K562 (cell line): ENCODE measurements around the gene RBAK. TPM values are rescaled to one million over a fixed set of nuclear protein-coding genes. Genes with fewer than 3 reads are reported as not detected.

Experiments used
- CEBPG ChIP-seq, 3 experiments: fragments of 200-800 bp in 1 of 3; sonication (Bioruptor generic) in 1 of 3; sonication (generic) in 1 of 3; formaldehyde crosslinking in 1 of 3; IDR thresholded peaks in 2 of 3; conservative IDR thresholded peaks in 1 of 3; 2 replicates each; pipeline versions ENCODE4 v1.6.1 to v1.8.0; 2016 to 2022; ENCODE audit warnings: missing compliant biosample characterization in 2 of 3, missing genetic modification characterization in 2 of 3, mild to moderate bottlenecking in 1 of 3, missing genetic modification reagents in 1 of 3
- CSDE1 ChIP-seq, 2 experiments: fragments of 450-650 bp; IDR thresholded peaks; 2 replicates each; pipeline ENCODE4 v1.6.1; 2016; ENCODE audit warnings: mild to moderate bottlenecking in 1 of 2
- EHMT2 ChIP-seq: fragments of 450-650 bp; IDR thresholded peaks from 2 replicates; pipeline ENCODE4 v1.6.1; 2018; ENCODE audit warnings: antibody characterized with exemption
- ELF1 ChIP-seq: fragments of 200-800 bp; sonication (Bioruptor generic); IDR thresholded peaks from 2 replicates; pipeline ENCODE4 v1.6.1; 2016; ENCODE audit warnings: missing genetic modification characterization, missing compliant biosample characterization
- GMEB1 ChIP-seq: fragments of 250-450 bp; sonication (Bioruptor Pico); IDR thresholded peaks from 2 replicates; pipeline ENCODE4 v1.4.0; 2020; ENCODE audit warnings: mild to moderate bottlenecking
- KAT7 ChIP-seq: sonication (generic); formaldehyde crosslinking; IDR thresholded peaks from 2 replicates; pipeline ENCODE4 v1.8.0; 2022; ENCODE audit warnings: missing genetic modification reagents, mild to moderate bottlenecking, borderline replicate concordance
- RB1 ChIP-seq: fragments of 450-650 bp; IDR thresholded peaks from 2 replicates; pipeline ENCODE4 v1.6.1; 2017; ENCODE audit warnings: low read depth, mild to moderate bottlenecking
- RBFOX2 ChIP-seq: fragments of 200-400 bp; formaldehyde crosslinking; IDR thresholded peaks from 2 replicates; pipeline ENCODE4 v1.6.1; 2017; ENCODE audit warnings: low read depth, mild to moderate bottlenecking, low read length, moderate library complexity
- RNF2 ChIP-seq: sonication (generic); IDR thresholded peaks from 2 replicates; pipeline ENCODE4 v1.6.1; 2016
- SIN3A ChIP-seq, 2 experiments: fragments of 150-350 bp in 1 of 2; IDR thresholded peaks; 2 replicates each; pipeline ENCODE4 v1.6.1; 2011 to 2016; ENCODE audit warnings: borderline replicate concordance in 2 of 2, low read depth in 2 of 2, low read length in 2 of 2, mild to moderate bottlenecking in 2 of 2, moderate library complexity in 2 of 2; ENCODE audit not compliant: control insufficient read depth in 1 of 2
- ZBTB40 ChIP-seq, 2 experiments: fragments of 450-650 bp in 1 of 2; sonication (generic) in 1 of 2; formaldehyde crosslinking in 1 of 2; IDR thresholded peaks; 2 replicates each; pipeline versions ENCODE4 v1.7.1 to v1.9.0; 2016 to 2022; ENCODE audit warnings: inconsistent platforms in 1 of 2, mild to moderate bottlenecking in 1 of 2, missing genetic modification reagents in 1 of 2
- ZKSCAN1 ChIP-seq: fragments of 150-350 bp; IDR thresholded peaks from 2 replicates; pipeline ENCODE4 v1.6.1; 2016; ENCODE audit warnings: low read depth, low read length
- ZNF232 ChIP-seq: sonication (generic); formaldehyde crosslinking; IDR thresholded peaks from 2 replicates; pipeline ENCODE4 v1.8.0; 2022; ENCODE audit warnings: mild to moderate bottlenecking, missing genetic modification reagents
- ZNF707 ChIP-seq: fragments of 250-450 bp; sonication (Bioruptor Pico); conservative IDR thresholded peaks from 2 replicates; pipeline ENCODE4 v1.8.0; 2022; ENCODE audit warnings: inconsistent platforms, mild to moderate bottlenecking, moderate library complexity
- polyA plus RNA-seq, 8 experiments: library from polyadenylated mRNA; depleted of rRNA in 4 of 8; stranded (reverse) in 5 of 8; unstranded in 3 of 8; fragments of >200 nt; fragmentation: Nextera tagmentation in 2 of 8; fragmentation: Illumina TruSeq in 1 of 8; extraction: Ambion mirVana in 2 of 8; extraction: Trizol in 1 of 8; gene quantifications; 2 replicates each; pipeline versions ENCODE4 v1.2.1 to v1.2.3, GENCODE V29; 2011 to 2014; ENCODE audit warnings: inconsistent platforms in 1 of 8, missing spikeins in 1 of 8
- total RNA-seq, 7 experiments: library from RNA; depleted of rRNA in 6 of 7; stranded (reverse); fragments of >200 nt in 6 of 7; fragmentation: Illumina TruSeq in 2 of 7; extraction: Trizol in 2 of 7; gene quantifications; 2 replicates each; pipeline versions ENCODE4 v1.2.1 to v1.2.3, GENCODE V29; 2011 to 2021; ENCODE audit warnings: low replicate concordance in 1 of 7

RBAK gene
- total and polyA plus RNA-seq, 9 of the 15 experiments (the other 6 are each of a cell fraction or from before 2014, with no cell fraction given), result 2.7 to 13.2 (median 10.1) TPM

GRCh38 chr7:5045558-5046396 is at the start of gene RBAK (continued):
- TF ChIP-seq ELF1 (peak; percentile 78), RBFOX2 (peak; percentile 97), ZNF707 (no peak), ZNF232 (0 out of 2 replicates have a peak, but pooled peaks have one; percentile 30), KAT7 (CRISPR knock-in tag) (peak; percentile 79; the same call in 1 of the 2 replicates), SIN3A (IDR thresholded peaks at IDR 0.05; ENCODE audit: borderline replicate concordance in 2 of 2, control insufficient read depth in 1 of 2, low read depth in 2 of 2, low read length in 2 of 2) (peak in 1 of 2 experiments; percentile 55; a peak in 1 of 4 replicates), EHMT2 (peak; percentile 88), GMEB1 (CRISPR knock-in tag) (peak; percentile 33; the same call in 1 of the 2 replicates), ZBTB40 (IDR thresholded peaks at IDR 0.05) (peak; percentile 84), ZBTB40 (CRISPR knock-in tag; IDR thresholded peaks at IDR 0.05) (no peak), RNF2 (peak; percentile 28; the same call in 1 of the 2 replicates), CSDE1 (IDR thresholded peaks at IDR 0.05) (no peak), RB1 (peak; percentile 41; the same call in 1 of the 2 replicates), CEBPG (CRISPR knock-in tag; IDR thresholded peaks at IDR 0.05) (no peak), CEBPG (tag; conservative IDR thresholded peaks at IDR 0.05 in 1 of 2, IDR thresholded peaks at IDR 0.05 in 1 of 2) (no peak), ZKSCAN1 (no peak)
